ENCODE measurements around the gene CCDC152.

DNA sequence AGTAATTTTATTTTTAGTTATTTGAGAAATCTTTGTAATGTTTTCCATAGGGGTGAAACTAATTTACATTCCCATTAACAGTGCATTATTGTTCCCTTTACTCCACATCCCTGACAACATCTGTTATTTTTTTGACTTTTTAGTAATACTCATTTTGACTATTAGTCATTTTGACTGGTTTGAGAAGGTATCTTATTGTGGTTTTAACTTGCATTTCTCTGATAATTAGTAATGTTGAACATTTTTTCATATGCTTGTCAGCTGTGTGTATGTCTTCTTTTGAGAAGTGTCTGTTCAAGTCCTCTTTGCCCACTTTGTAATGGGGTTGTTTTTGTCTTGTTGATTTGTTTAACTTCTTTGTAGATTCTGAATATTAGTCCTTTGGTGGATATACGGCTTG, 27.5 kb downstream of the CCDC152 start:
- no peak for TF ChIP-seq POLR2A (IDR thresholded peaks at IDR 0.05)
- TF ChIP-seq, protein P1, sequence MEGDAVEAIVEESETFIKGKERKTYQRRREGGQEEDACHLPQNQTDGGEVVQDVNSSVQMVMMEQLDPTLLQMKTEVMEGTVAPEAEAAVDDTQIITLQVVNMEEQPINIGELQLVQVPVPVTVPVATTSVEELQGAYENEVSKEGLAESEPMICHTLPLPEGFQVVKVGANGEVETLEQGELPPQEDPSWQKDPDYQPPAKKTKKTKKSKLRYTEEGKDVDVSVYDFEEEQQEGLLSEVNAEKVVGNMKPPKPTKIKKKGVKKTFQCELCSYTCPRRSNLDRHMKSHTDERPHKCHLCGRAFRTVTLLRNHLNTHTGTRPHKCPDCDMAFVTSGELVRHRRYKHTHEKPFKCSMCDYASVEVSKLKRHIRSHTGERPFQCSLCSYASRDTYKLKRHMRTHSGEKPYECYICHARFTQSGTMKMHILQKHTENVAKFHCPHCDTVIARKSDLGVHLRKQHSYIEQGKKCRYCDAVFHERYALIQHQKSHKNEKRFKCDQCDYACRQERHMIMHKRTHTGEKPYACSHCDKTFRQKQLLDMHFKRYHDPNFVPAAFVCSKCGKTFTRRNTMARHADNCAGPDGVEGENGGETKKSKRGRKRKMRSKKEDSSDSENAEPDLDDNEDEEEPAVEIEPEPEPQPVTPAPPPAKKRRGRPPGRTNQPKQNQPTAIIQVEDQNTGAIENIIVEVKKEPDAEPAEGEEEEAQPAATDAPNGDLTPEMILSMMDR (IDR thresholded peaks at IDR 0.05), result no peak
- TF ChIP-seq POLR2AphosphoS5 (IDR thresholded peaks at IDR 0.05), result no peak

Data from transverse colon (tissue), 4 donors.